GM18861 (cell line): ENCODE results near the gene CDH22.

Experiments used
- ATAC-seq: cut with Tn5 transposase; IDR thresholded peaks from one replicate; pipeline ENCODE4 v1.9.1; 2021; ENCODE audit not compliant: unreplicated experiment

CDH22 gene

DNA sequence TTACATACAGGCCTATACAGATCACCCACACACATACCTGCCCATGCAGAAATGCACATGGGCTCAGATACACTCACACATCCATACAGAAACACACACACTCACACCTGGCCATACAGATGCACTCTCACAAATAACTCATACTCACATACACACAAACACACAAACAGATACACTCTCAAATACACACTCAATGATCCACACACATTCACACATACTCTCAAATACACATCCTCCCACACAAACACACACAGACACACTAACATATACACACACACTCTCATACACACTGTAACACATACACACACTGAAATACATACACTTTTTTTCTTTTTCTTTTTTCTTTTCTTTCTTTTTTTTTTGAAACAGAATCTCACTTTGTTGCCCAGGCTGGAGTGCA, 90.7 kb downstream of the CDH22 start:
- no peak for ATAC-seq

- no peak for ATAC-seq
Observed at GRCh38 chr20:46216770-46217464, 91.4 kb downstream of the CDH22 start.

DNA sequence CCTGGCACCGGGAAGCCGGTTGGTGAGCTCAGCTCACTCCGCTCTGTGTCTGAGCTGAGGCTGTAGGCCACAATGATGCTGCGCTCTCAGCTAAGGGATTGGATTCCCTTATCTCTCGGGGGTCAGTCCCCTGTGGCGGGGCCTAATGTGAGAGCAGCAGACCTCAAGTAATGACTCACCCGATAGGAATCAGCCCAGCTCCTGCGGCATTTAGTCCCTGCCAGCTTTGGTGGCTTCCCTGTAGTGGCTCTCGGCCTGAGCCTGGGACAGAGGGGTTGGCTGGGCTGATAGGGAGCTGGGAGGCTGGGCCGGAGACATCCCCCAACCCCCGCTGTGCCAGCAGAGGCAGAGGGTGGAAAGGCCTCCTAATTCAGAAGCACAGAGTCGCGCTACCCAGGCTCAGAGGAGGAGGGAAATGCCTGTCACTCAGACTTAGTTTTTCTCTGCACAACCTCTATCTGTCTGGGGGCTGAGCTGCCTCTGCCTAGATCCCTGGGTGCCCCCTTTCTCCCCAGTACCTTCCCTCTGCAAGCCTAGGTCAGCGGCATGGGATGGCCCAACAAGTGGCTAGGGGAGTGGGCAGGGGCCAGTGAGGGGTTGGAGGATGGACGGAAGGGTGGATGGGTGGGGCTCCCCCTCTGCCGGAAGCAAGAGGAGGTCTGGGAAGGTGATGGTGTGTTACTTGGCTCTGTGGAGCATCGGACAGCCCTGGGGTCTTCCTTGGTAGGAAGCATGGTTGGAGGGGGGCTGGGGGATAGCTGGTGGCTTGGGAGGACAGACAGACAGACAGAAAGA, 92.2 kb downstream of the CDH22 start:
- no peak for ATAC-seq

DNA sequence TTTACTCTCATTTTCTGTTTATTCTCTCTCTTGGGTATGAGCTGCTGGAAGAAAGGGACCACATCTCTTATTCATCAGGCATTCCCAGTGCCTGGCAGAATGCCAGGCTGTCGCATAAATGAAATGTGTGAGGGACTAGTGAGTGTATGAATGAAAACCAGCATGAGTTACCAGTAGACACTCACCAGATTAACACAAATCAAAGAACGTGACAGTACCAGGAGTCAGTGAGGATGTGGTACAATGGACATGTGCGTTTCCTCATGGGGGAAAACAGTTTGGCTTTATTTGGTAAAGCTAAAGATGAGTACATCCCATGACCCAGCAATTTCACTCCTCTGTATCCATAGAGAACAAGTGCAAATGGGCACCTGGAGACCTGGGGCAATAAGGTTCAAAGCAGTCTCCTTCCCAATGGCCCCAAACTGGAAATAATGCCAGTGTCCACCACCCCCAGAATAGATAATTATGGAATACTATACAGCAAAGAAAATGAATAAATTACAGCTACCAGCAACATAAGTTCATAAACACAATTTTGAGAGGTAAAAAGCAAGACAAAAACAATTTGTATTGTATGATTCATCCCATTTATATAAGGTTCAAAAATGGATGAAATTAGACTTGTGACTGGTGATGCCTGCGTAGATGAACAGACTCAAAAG, 93.3 kb downstream of the CDH22 start:
- ATAC-seq = no peak

DNA sequence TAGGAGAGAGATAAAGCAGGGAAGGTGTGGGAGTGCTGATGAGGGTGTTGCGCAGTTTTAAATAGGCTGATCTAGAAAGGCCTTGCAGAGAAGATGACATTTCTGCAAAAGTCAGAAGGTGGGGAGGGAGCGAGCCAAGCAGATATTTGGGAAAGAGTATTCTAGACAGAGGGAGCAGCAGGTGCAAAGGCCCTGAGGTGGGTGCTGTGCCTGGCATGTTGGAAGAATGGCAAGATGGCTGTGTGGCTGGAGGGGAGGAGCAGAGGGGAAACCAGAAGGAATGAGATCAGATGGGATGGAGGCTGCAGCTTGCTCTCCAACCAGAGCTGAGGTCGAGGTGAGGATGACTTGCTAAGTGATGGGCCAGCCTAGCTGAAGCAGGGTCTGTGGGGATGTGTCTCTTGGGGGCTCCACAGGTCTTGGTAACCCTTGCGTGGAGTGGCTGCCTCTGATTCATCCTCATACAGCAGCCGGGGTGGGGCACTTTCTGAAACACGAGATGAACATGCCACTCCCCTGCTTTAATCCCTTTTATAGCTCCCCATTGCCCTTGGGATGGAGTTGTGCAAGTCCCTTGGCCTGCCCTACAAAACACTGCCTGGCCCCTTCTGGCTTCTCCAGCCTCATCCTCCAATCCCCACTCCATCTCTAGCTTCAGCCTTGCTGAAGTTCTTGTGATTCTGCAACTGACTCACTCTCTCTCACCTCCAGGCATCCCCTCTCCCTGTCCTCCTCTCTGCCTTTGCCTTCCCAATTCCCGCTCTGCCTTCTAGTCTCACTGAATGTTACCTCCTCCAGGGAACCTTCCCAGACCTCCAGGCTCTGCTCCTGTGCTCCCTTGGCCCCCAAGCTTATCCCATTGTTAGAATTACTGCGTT, 94.1 kb downstream of the CDH22 start:
- no peak for ATAC-seq

- ATAC-seq = no peak
Observed at GRCh38 chr20:46212876-46213275, 95.4 kb downstream of the CDH22 start.

DNA sequence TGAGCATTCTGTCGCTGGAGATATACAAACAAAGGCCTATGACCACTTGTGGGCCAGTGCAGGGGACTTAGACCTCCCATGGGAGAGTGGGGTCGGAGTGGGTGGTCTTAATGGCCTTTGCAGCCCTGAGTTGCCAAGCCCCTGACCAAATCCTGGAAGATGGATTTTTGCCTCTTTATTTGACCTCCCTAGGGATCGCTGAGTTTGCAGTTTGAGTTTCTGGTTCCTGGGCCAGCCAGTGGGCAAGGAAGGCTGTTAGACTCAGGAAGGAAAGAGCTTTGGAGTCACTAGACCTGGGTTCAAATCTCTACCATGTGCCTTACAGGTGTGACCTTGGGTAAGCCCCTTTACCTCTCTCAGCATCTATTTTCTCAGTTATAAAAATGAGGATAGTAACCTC, 96.0 kb downstream of the CDH22 start:
- no peak for ATAC-seq

DNA sequence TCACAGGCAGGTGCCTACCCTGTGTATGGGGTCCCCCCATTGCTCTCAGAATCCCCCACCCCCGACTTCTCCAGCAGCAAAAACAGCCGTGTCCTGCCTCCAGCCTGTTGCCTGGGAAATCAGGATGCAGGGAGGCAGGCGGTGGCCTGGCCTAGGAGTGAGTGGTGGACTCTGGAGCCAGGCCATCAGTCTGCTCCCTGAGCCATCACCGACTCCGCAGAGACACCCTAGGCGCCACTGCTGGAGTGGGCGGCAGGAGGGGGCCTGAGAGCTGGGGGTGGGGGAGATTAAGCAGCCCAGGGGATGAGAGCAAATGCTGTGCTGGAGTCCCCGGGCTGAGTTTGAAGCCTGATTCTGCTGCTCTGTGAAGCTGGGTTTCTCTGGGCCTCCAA, 97.0 kb downstream of the CDH22 start:
- no peak for ATAC-seq

DNA sequence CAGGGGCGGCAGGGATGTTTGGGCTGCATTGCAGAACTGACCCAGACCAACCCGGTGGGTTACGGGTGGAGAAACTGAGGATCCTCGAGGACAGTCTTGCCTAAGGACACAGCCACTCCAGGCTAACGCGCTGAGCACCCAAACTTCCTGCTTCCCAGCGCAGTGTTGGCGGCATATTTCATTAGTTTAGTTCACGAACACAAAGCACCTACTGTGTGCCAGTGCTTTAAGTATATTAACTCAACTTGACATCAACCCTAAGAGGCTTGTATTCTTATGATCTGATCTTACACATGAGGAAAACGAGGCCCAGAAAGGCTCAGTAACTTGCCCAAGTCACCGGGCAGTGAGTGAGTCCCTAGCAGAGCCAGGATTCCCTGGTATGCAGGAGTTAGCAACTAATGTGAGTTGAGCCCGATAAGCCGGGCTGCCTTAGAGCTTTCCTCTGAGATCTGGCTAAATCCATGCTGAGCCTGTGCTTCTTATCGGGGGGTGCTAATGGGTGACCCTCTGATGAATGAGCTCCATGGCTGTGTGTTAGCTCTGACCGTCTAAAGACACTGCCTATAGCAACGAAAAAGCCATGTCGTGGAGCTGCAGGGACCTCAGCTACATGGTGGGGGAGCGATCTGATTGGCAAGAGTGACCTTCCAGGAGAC, 97.5 kb downstream of the CDH22 start:
- no peak for ATAC-seq

GRCh38 chr20:46209930-46210671, 98.2 kb downstream of the CDH22 start:
- no peak for ATAC-seq

DNA sequence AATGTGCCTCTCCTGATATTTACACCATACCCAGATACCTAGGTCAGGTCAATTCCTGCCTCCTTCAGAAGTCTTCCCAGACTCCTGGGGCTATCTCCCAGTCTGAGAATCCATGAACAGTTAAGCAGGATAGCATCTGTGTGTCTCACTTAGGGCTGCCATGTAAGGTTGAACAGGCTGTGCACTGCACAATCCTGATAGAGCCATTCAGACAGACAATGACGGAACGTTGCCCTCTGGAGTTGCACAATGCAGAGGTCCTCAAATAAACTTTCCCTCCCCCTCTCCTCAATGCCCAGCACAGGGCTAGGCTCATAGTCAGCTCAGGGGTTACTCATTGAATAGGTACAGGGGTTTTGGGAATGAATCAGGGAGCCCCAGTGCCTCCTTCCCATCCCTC, 100.5 kb downstream of the CDH22 start:
- no peak for ATAC-seq

DNA sequence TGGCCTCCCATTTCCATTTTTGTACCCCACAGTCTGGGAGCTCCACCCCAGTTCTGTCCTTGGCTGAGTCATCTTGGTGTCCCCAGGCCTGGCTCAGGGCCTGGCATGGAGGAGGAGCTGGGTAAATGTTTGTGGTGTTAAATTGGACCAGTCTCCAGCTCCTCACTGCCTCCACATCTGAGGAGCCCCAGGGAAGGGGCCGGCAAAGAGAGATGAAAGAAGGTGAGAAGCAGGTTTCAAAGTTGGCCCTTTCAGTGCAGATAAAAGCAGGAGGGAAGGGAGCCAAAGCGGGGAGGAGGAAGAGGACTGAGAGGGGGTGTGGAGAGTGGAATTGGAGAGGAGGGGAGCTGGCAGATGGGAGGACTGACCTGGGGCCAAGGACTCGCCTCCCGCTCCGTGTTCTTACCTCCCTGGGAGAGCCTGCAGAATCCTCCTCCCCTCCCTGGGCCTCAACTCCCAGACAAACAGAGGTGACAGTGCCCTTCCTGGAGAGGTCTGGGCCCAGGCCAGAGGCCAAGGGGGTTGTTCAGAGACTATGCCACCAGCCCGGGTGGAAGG, 101.2 kb downstream of the CDH22 start:
- no peak for ATAC-seq

DNA sequence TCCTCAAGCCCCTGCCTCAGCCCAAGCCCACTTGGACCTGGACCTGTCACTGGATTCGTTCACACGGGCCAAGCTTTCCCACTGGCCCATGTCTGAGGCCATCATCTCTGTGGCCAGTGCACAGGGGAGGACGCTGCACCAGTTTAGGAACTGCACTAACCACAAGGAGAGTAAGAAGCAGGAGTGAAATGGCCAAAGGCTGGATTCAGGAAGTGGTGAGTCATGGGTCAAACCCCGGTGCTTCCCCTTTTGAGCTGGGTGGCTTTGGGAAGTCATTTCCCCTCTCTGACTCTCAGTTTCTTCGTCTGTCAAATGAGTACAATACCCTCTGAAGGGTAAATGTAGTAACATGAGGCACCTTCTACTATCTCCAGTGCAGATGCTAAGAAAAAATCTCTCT, 102.3 kb downstream of the CDH22 start:
- ATAC-seq = no peak

GRCh38 chr20:46205349-46205748, 102.9 kb downstream of the CDH22 start:
- ATAC-seq = no peak

GRCh38 chr20:46204594-46205186, 103.6 kb downstream of the CDH22 start:
- ATAC-seq = no peak

DNA sequence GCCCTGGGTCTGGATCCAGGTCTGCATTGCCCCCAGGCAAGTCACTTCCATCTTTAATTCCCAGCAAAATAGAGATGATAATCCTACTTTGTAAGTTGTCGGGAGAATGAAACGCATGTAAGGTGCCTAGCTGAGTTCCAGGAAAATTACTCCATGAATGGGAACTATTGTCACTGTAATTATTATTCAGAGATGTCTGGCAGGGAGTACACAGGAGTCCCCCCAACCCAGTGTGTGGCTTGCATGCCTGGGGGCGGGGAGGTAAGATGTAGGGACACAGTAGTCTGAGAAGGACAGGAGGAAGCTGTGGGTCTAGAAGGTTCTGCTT, 104.8 kb downstream of the CDH22 start:
- no peak for ATAC-seq

GRCh38 chr20:46202766-46203509, 105.4 kb downstream of the CDH22 start:
- ATAC-seq = no peak
